GM12891 (cell line): ENCODE measurements around the gene ARG2.

ENCODE experiments used
- DNase-seq: peaks from one replicate; pipeline ENCODE4 v3.0.0; 2011; ENCODE audit warnings: low spot score; ENCODE audit not compliant: insufficient read length
- FAIRE-seq: peaks from 2 replicates; lab custom pipeline; 2011; peaks lifted over from hg19 to GRCh38; lab: Jason Lieb, UNC
- PAX5 ChIP-seq: IDR thresholded peaks from 2 replicates; pipeline ENCODE4 v1.6.1; 2011; ENCODE audit warnings: low read length, moderate library complexity, mild to moderate bottlenecking; ENCODE audit not compliant: insufficient read depth, severe bottlenecking
- POLR2A ChIP-seq: IDR thresholded peaks from 2 replicates; pipeline ENCODE4 v1.6.1; 2011; ENCODE audit warnings: low read depth, low read length, control low read depth
- POLR2AphosphoS5 ChIP-seq: IDR thresholded peaks from 2 replicates; pipeline ENCODE4 v1.6.1; 2011; ENCODE audit warnings: low read depth, low read length, control low read depth
- POU2F2 ChIP-seq: IDR thresholded peaks from 2 replicates; pipeline ENCODE4 v1.6.1; 2011; ENCODE audit warnings: low read depth, mild to moderate bottlenecking, control low read depth, low read length, moderate library complexity
- SPI1 ChIP-seq: IDR thresholded peaks from 2 replicates; pipeline ENCODE4 v1.6.1; 2011; ENCODE audit warnings: low read depth, low read length, control low read depth
- TAF1 ChIP-seq: IDR thresholded peaks from 2 replicates; pipeline ENCODE4 v1.6.1; 2011; ENCODE audit warnings: low read depth, low read length, control low read depth

The ARG2 gene

GRCh38 chr14:67577181-67577808 is 42.4 kb upstream of the ARG2 start:
- TF ChIP-seq POLR2A, result no peak
- no peak for TF ChIP-seq POU2F2
- TF ChIP-seq TAF1, result no peak
- no peak for TF ChIP-seq POLR2AphosphoS5
- TF ChIP-seq SPI1, result no peak
- no peak for TF ChIP-seq PAX5
- no peak for FAIRE-seq
- DNase-seq, result no peak

GRCh38 chr14:67577909-67578749 is 41.6 kb upstream of the ARG2 start:
- no peak for TF ChIP-seq TAF1
- no peak for TF ChIP-seq SPI1
- no peak for TF ChIP-seq PAX5
- TF ChIP-seq POU2F2, result no peak
- no peak for TF ChIP-seq POLR2A
- no peak for TF ChIP-seq POLR2AphosphoS5
- DNase-seq, result no peak
- no peak for FAIRE-seq

GRCh38 chr14:67579040-67579439 is 40.7 kb upstream of the ARG2 start:
- no peak for DNase-seq
- TF ChIP-seq POLR2A (no peak), PAX5 (no peak), POU2F2 (no peak), TAF1 (no peak), POLR2AphosphoS5 (no peak), SPI1 (no peak)
- FAIRE-seq, result no peak

DNA sequence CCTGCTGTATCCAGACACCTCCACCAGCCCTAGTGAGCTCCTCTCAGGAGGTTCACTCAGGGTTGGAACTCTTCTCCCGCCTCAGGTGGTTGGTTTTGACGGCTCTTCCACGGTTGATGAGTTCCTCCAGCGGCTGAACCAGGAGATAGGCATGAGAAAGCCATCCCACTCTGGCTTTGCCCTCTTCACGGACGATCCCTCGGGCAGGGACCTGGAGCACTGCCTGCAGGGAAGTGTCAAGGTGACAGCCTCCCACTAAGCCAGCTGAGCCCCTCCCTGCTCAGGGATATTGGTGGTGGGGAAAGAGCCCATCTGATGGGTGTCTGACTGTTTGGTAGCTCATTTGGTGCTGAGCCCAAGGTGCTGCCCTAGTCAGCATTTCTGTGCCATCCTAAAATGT is 40.1 kb upstream of the ARG2 start:
- DNase-seq (no peak), FAIRE-seq (no peak)
- no peak for TF ChIP-seq SPI1
- TF ChIP-seq POLR2AphosphoS5, result no peak
- no peak for TF ChIP-seq POLR2A
- no peak for TF ChIP-seq PAX5
- TF ChIP-seq POU2F2, result no peak
- TF ChIP-seq TAF1, result no peak

GRCh38 chr14:67580336-67581171 is 39.2 kb upstream of the ARG2 start:
- FAIRE-seq (no peak), DNase-seq (no peak)
- no peak for TF ChIP-seq POLR2A
- TF ChIP-seq TAF1, result no peak
- no peak for TF ChIP-seq PAX5
- no peak for TF ChIP-seq SPI1
- no peak for TF ChIP-seq POU2F2
- no peak for TF ChIP-seq POLR2AphosphoS5

GRCh38 chr14:67581643-67582042 is 38.1 kb upstream of the ARG2 start:
- TF ChIP-seq TAF1, result no peak
- TF ChIP-seq POLR2A, result no peak
- TF ChIP-seq SPI1, result no peak
- no peak for TF ChIP-seq POLR2AphosphoS5
- TF ChIP-seq PAX5, result no peak
- TF ChIP-seq POU2F2, result no peak
- DNase-seq, result no peak
- no peak for FAIRE-seq

GRCh38 chr14:67582061-67582460 is 37.7 kb upstream of the ARG2 start:
- FAIRE-seq (no peak), DNase-seq (no peak)
- TF ChIP-seq PAX5, result no peak
- no peak for TF ChIP-seq POLR2AphosphoS5
- TF ChIP-seq TAF1, result no peak
- TF ChIP-seq POU2F2, result no peak
- TF ChIP-seq SPI1, result no peak
- TF ChIP-seq POLR2A, result no peak

DNA sequence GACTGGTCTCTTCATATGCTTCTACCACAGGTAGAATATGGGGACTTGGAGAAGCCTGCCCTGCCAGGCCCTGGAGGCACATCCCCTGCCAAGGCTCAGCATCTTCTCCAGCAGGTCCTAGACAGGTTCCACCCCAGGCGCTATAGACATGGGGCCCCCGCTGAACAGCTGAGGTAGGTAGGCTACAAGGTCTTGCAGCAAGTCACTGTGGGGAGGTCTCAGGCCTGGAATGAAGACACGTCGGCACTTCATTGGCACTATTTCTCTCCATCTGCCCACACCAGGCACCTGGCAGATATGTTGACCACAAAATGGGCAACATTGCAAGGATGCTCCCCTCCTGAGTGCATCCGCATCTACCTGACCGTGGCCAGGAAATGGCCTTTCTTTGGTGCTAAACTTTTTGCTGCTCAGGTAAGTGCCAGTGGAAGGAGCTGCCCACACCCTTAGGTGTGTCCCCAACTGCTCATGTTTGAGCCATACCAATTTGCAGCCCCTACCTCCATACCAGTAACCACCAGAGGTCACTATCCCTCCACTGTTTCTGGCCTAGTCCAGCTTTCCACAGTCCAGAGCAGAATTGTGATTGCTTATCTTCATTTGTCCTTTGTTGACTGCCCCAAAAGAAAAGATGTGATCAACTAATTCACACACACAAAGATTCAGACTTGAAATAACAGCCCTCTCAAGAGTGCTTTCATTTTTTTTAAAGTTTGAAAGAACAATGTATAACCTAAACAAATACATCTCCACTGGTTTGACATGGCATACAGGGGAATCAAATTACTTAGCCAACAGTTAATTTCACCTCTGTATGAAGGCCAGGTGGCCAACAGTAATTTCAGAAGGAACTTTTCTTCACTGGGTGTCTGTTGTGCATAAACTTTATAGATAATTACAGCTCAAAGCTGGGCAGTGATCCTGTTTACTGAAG is 35.7 kb upstream of the ARG2 start:
- TF ChIP-seq TAF1 (no peak), POLR2A (no peak), POU2F2 (no peak), SPI1 (no peak), POLR2AphosphoS5 (no peak), PAX5 (no peak)
- DNase-seq (peak; percentile 48), FAIRE-seq (peak; percentile 93)
